Activated T-cell treated with anti-CD3 and anti-CD28 coated beads, Interleukin-2, amount 50 U/mL, for 24 hours (primary cell): Measurements from ENCODE around the gene DPP6.
"Not testable (repeated sequence)": the region's sequence is repeated elsewhere in the genome, so short reads cannot be mapped to it uniquely, and the experiment has no call there.

Source experiments
- DNase-seq: peaks from one replicate; pipeline ENCODE4 v3.0.0-alpha.2; 2020
- H3K27ac Mint-ChIP-seq: 2 replicates; pipeline ENCODE4 v1.8.0; 2020; ENCODE audit warnings: mild to moderate bottlenecking, mixed read lengths
- H3K27me3 Mint-ChIP-seq: 2 replicates; pipeline ENCODE4 v1.8.0; 2020; ENCODE audit warnings: mixed read lengths
- H3K36me3 Mint-ChIP-seq: 2 replicates; pipeline ENCODE4 v1.8.0; 2020; ENCODE audit warnings: low read depth, mixed read lengths
- H3K4me1 Mint-ChIP-seq: 2 replicates; pipeline ENCODE4 v1.8.0; 2020; ENCODE audit warnings: low read depth, mixed read lengths
- H3K4me3 Mint-ChIP-seq: 2 replicates; pipeline ENCODE4 v1.8.0; 2020; ENCODE audit warnings: mild to moderate bottlenecking, moderate library complexity, mixed read lengths
- H3K9me3 Mint-ChIP-seq: 2 replicates; pipeline ENCODE4 v1.8.0; 2020; ENCODE audit warnings: mixed read lengths

DPP6 gene

GRCh38 chr7:154117411-154118390 is 65.5 kb downstream of the DPP6 start:
- not testable (repeated sequence) for H3K27ac Mint-ChIP-seq, DNase-seq, H3K4me1 Mint-ChIP-seq, H3K9me3 Mint-ChIP-seq, H3K27me3 Mint-ChIP-seq, H3K36me3 Mint-ChIP-seq, H3K4me3 Mint-ChIP-seq

- not testable (repeated sequence) for H3K4me1 Mint-ChIP-seq, H3K27ac Mint-ChIP-seq, H3K4me3 Mint-ChIP-seq, H3K36me3 Mint-ChIP-seq, H3K9me3 Mint-ChIP-seq, DNase-seq, H3K27me3 Mint-ChIP-seq
Measured at GRCh38 chr7:154120825-154121224, 68.6 kb downstream of the DPP6 start.

GRCh38 chr7:154122720-154123119 is 70.5 kb downstream of the DPP6 start:
- not testable (repeated sequence) for H3K9me3 Mint-ChIP-seq, H3K27me3 Mint-ChIP-seq, H3K4me3 Mint-ChIP-seq, H3K36me3 Mint-ChIP-seq, H3K4me1 Mint-ChIP-seq, H3K27ac Mint-ChIP-seq, DNase-seq

- not testable (repeated sequence) for H3K27me3 Mint-ChIP-seq, H3K27ac Mint-ChIP-seq, H3K4me3 Mint-ChIP-seq, H3K36me3 Mint-ChIP-seq, H3K9me3 Mint-ChIP-seq, DNase-seq, H3K4me1 Mint-ChIP-seq
Measured at GRCh38 chr7:154123397-154123796, 71.2 kb downstream of the DPP6 start.

DNA sequence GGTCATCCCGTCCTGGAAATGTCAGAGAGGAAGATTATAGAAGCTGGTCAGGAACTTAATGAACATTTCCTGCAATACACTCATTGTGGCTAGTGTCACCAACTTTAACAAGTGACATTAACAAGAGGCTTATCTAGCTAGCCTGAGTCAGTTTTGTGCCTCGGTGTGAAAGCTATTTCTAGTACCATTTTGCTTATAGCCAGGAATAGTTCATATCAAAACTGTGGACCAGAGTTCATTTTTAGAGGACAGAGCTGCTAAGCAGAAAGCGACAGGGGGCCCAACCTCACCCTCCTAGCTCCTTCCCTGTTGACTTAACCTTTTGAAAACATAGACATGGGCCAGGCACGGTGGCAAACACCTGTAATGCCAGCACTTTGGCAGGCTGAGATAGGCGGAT is 76.9 kb downstream of the DPP6 start:
- not testable (repeated sequence) for H3K36me3 Mint-ChIP-seq, H3K4me1 Mint-ChIP-seq, DNase-seq, H3K4me3 Mint-ChIP-seq, H3K27me3 Mint-ChIP-seq, H3K27ac Mint-ChIP-seq, H3K9me3 Mint-ChIP-seq

- not testable (repeated sequence) for H3K4me1 Mint-ChIP-seq, H3K27me3 Mint-ChIP-seq, H3K27ac Mint-ChIP-seq, H3K9me3 Mint-ChIP-seq, H3K36me3 Mint-ChIP-seq, DNase-seq, H3K4me3 Mint-ChIP-seq
Measured at GRCh38 chr7:154132617-154133016, 80.4 kb downstream of the DPP6 start.

GRCh38 chr7:154133703-154134277 is 81.6 kb downstream of the DPP6 start:
- H3K27me3 Mint-ChIP-seq, H3K4me1 Mint-ChIP-seq, H3K9me3 Mint-ChIP-seq, H3K4me3 Mint-ChIP-seq, H3K36me3 Mint-ChIP-seq, H3K27ac Mint-ChIP-seq, DNase-seq: not testable (repeated sequence)

- H3K9me3 Mint-ChIP-seq, H3K27ac Mint-ChIP-seq, DNase-seq, H3K27me3 Mint-ChIP-seq, H3K4me3 Mint-ChIP-seq, H3K4me1 Mint-ChIP-seq, H3K36me3 Mint-ChIP-seq: not testable (repeated sequence)
Measured at GRCh38 chr7:154134698-154135097, 82.5 kb downstream of the DPP6 start.

DNA sequence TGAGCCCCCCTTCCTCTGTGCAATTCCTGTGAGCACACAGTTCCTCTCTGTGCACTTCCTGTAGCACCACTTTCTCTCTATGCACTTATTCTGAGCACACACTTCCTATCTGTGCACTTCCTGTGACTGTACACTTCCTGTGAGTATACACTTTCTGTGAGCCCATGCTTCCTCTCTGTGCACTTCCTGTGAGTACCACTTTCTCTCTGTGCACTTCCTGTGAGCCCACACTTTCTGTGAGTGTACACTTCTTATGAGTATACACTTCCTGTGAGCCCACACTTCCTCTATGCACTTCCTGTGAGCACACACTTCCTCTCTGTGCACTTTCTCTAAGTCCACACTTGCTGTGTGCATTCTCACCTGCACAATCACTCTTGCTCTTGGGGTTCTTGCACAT is 83.4 kb downstream of the DPP6 start:
- DNase-seq, H3K4me3 Mint-ChIP-seq, H3K36me3 Mint-ChIP-seq, H3K27me3 Mint-ChIP-seq, H3K4me1 Mint-ChIP-seq, H3K27ac Mint-ChIP-seq, H3K9me3 Mint-ChIP-seq: not testable (repeated sequence)

DNA sequence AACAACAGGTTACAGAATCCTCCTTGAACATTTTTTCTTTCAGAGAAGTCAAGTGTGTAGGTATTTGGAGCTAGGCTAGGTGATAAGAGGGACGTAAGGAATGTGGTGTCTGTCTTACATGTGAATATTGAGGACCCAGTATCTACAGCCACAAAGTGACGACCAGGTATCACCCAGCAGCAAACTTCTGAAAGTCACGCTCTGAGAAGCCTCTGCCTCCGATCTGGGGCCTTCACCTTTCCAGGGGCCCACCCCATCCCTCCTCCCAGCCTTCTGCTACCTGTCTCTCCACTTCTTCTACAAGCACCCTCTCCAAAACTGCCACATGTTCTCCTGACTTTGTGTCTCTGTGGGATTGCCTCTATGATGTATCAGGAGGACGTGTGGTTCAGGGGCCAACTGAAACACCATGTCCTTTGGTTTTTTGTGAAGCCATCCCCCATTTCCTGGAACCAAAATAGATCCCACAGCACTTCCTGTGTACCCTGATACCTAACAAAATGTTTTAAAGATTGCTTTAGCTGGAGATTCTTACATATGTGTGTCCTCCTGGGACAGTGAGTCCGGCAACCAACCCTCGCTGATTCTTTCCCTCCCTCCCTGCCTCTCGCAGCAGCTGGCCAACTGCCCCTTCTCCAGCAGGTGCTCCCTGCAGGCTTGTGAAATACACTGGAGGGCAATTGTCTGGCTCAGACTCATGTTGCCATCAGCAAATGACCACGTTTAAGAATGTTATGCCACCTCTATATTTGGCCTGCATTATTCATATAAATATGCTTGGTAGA is 93.9 kb downstream of the DPP6 start:
- H3K4me1 Mint-ChIP-seq, H3K27ac Mint-ChIP-seq, H3K4me3 Mint-ChIP-seq, H3K27me3 Mint-ChIP-seq, DNase-seq, H3K9me3 Mint-ChIP-seq, H3K36me3 Mint-ChIP-seq: not testable (repeated sequence)

DNA sequence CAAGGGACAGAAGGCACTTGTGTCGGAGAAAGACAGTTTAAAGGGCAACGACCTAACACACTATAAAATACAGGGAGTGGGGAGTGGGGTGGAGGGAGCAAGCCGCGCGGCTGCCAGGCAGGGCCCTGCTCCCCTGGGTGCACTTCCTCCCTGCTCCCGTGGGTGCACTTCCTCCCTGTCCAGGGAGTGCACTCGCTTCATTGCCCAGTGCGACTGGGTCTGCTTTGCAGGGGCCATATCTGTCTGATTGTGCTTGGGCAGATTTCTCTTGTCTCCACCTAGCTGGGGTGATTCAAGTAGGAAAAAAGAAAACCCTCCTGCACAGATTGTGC is 94.5 kb downstream of the DPP6 start:
- H3K27ac Mint-ChIP-seq = not testable (repeated sequence)

GRCh38 chr7:154148791-154149516 is 96.8 kb downstream of the DPP6 start:
- not testable (repeated sequence) for H3K4me1 Mint-ChIP-seq, H3K9me3 Mint-ChIP-seq, H3K27me3 Mint-ChIP-seq, DNase-seq, H3K27ac Mint-ChIP-seq, H3K36me3 Mint-ChIP-seq, H3K4me3 Mint-ChIP-seq

More for the DNA sequence above, 94.5 kb downstream of the DPP6 start:
- H3K36me3 Mint-ChIP-seq, H3K9me3 Mint-ChIP-seq, H3K4me3 Mint-ChIP-seq, H3K4me1 Mint-ChIP-seq, H3K27me3 Mint-ChIP-seq, DNase-seq: not testable (repeated sequence)

DNA sequence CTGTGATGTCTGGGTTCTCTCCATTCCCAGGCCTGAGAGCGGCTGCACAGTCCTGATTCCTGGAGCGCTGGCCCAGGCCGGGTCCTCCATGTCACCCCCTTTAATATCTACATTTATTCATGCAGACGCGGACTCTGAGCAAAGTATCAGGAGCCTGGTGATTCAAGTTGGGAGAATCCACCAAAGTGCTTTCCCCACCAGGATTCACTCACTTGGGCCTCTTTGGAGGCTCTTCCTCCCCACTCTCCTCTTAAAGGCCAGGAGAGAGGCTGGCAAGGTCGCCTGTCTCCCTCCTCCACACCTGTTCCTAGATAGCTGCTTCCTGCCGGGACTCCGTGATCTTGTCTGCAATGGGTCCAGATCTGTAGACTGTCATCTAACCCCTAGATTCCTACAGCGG is 98.5 kb downstream of the DPP6 start:
- H3K9me3 Mint-ChIP-seq, H3K36me3 Mint-ChIP-seq, H3K27me3 Mint-ChIP-seq: not testable (repeated sequence)

DNA sequence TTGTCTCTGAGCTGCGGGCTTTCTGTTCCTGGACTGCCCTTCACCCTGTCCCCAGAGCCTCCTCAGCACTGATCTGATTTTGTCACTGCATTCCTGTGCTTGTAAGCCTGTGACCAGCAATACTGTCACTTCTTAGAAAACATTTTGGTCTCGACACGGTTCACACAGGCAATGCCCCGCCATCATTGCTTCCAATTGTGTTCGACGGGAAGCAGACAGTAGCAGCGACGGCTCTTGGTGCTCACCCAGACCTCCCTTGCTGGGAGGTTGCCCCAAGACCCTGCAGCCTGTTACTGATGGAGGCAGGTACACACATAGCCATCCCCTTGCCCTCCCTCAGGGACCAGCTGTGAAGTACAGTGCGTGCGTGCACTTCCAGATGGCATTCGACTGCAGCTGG is 99.1 kb downstream of the DPP6 start:
- not testable (repeated sequence) for H3K27me3 Mint-ChIP-seq, H3K4me3 Mint-ChIP-seq, H3K27ac Mint-ChIP-seq, H3K36me3 Mint-ChIP-seq, H3K4me1 Mint-ChIP-seq, H3K9me3 Mint-ChIP-seq, DNase-seq

More for the DNA sequence above, 98.5 kb downstream of the DPP6 start:
- not testable (repeated sequence) for H3K4me1 Mint-ChIP-seq, H3K4me3 Mint-ChIP-seq, DNase-seq, H3K27ac Mint-ChIP-seq
